ENCODE measurements around the gene PRR30. TPM values are rescaled to one million over a fixed set of nuclear protein-coding genes. Genes with fewer than 3 reads are reported as not detected.

PRR30 gene
- total and polyA plus RNA-seq, 2 donors (not counting 1 experiment from before 2014, with no cell fraction given) = not detected

DNA sequence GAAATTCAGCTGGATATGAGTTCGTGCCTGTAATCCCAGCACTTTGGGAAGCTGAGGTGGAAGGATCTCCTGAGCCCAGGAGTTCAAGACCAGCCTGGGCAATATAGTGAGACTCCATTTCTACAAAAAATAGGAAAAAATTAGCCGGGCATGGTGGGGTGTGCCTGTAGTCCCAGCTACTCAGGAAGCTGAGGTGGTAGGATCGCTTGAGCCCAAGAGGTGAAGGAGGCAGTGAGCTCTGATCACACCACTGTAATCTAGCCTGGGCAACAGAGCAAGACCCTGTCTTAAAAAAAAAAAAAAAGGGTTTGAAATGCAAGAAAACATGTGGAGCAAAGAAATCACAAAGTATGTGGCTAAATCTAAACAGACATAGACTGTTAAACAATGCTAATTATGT, 30.1 kb downstream of the PRR30 start:
- no peak for ATAC-seq (ENCODE audit: low read depth)
- CTCF ChIA-PET = no interaction called here
- Histone ChIP-seq H3K9me3 (ENCODE audit: control extremely low read depth in 1 of 3, control insufficient read depth in 2 of 3, insufficient read depth in 1 of 3, low read length in 2 of 3) (no peaks in the 10 kb centered on the region), H3K27ac (ENCODE audit: low read length in 2 of 2) (no peak overlapping the region), H3K4me2 (replicated peaks; ENCODE audit: low read depth, low read length, poor library complexity, severe bottlenecking) (no peak overlapping the region), H3K9ac (ENCODE audit: low read length) (no peak overlapping the region), H3K27me3 (replicated peaks in 1 of 4; ENCODE audit: control extremely low read depth in 1 of 4, control insufficient read depth in 3 of 4, insufficient read depth in 4 of 4, low read length in 3 of 4) (no peaks in the 10 kb centered on the region), H4K20me1 (ENCODE audit: control insufficient read depth, insufficient read depth, low read length, poor library complexity, severe bottlenecking) (no peaks in the 10 kb centered on the region), H3K4me3 (ENCODE audit: control extremely low read depth in 1 of 5, extremely low read depth in 1 of 5, insufficient read depth in 1 of 5, low read depth in 2 of 5, low read length in 4 of 5) (no peak overlapping the region), H2AFZ (ENCODE audit: insufficient read depth, low read depth, low read length, poor library complexity, severe bottlenecking) (no peak overlapping the region), H3K36me3 (replicated peaks in 1 of 2; ENCODE audit: control extremely low read depth in 1 of 2, control insufficient read depth in 1 of 2, extremely low read depth in 1 of 2, insufficient read depth in 2 of 2, low read length in 1 of 2) (no peaks in the 10 kb centered on the region), H3K4me1 (ENCODE audit: control insufficient read depth in 2 of 2, insufficient read depth in 2 of 2, low read length in 2 of 2) (no peaks in the 10 kb centered on the region), H3K79me2 (ENCODE audit: control insufficient read depth, insufficient read depth, low read length) (no peaks in the 10 kb centered on the region)
- TF ChIP-seq, protein P1, sequence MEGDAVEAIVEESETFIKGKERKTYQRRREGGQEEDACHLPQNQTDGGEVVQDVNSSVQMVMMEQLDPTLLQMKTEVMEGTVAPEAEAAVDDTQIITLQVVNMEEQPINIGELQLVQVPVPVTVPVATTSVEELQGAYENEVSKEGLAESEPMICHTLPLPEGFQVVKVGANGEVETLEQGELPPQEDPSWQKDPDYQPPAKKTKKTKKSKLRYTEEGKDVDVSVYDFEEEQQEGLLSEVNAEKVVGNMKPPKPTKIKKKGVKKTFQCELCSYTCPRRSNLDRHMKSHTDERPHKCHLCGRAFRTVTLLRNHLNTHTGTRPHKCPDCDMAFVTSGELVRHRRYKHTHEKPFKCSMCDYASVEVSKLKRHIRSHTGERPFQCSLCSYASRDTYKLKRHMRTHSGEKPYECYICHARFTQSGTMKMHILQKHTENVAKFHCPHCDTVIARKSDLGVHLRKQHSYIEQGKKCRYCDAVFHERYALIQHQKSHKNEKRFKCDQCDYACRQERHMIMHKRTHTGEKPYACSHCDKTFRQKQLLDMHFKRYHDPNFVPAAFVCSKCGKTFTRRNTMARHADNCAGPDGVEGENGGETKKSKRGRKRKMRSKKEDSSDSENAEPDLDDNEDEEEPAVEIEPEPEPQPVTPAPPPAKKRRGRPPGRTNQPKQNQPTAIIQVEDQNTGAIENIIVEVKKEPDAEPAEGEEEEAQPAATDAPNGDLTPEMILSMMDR (IDR thresholded peaks at IDR 0.05) = no peak
- TF ChIP-seq EZH2 (IDR thresholded peaks at IDR 0.05; ENCODE audit: borderline replicate concordance, insufficient read depth, low read depth, low read length, poor library complexity, severe bottlenecking) = no peak
- Mint-ChIP-seq H3K9me3 (ENCODE audit: insufficient read depth) (no peaks in the 10 kb centered on the region), H3K4me3 (no peak overlapping the region), H3K4me1 (no peaks in the 10 kb centered on the region), H3K27ac (no peak overlapping the region), H3K27me3 (peaks cover 11% of the 10 kb centered on the region)
- DNase-seq = no peak
- intact Hi-C loops (cut with micrococcal nuclease) = no loop called here
- POLR2A ChIA-PET = no interaction called here
- 100% methylated on average over 1 of the region's 3 CpGs for WGBS (ENCODE audit: insufficient coverage)

DNA sequence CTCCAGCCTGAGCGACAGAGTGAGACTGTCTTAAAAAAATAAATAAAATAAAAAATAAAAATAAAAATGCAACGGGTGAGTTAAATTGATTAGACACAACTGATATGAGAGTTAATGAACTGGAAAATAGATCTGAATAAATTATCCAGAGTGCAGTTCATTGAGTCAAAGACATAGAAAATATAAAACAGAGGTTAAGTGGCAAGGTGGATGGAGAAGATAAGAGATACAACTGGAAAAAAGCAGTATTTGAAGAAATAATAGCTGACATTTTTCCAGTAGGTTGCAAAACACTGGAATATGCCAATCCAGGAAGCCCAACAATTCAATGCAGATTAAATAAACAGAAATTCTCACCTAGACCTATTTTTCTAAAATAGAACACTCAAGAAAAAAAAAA, 31.0 kb downstream of the PRR30 start:
- Mint-ChIP-seq H3K27me3 (peaks cover 11% of the 10 kb centered on the region), H3K9me3 (ENCODE audit: insufficient read depth) (no peaks in the 10 kb centered on the region), H3K4me3 (no peak overlapping the region), H3K4me1 (no peaks in the 10 kb centered on the region), H3K27ac (no peak overlapping the region)
- H3K4me1 ChIP-seq (ENCODE audit: control insufficient read depth in 2 of 2, insufficient read depth in 2 of 2, low read length in 2 of 2) = no peaks in the 10 kb centered on the region
- DNase-seq = no peak
- no peaks in the 10 kb centered on the region for H4K20me1 ChIP-seq (ENCODE audit: control insufficient read depth, insufficient read depth, low read length, poor library complexity, severe bottlenecking)
- ChIA-PET POLR2A (no interaction called here), CTCF (no interaction called here)
- TF ChIP-seq, protein P1 (IDR thresholded peaks at IDR 0.05) = no peak
- TF ChIP-seq EZH2 (IDR thresholded peaks at IDR 0.05; ENCODE audit: borderline replicate concordance, insufficient read depth, low read depth, low read length, poor library complexity, severe bottlenecking) = no peak
- H3K9ac ChIP-seq (ENCODE audit: low read length) = no peak overlapping the region
- no peak overlapping the region for H2AFZ ChIP-seq (ENCODE audit: insufficient read depth, low read depth, low read length, poor library complexity, severe bottlenecking)
- H3K79me2 ChIP-seq (ENCODE audit: control insufficient read depth, insufficient read depth, low read length) = no peaks in the 10 kb centered on the region
- no CpG with 5 or more reads among the region's 2 CpGs for WGBS (ENCODE audit: insufficient coverage)
- intact Hi-C loops (cut with micrococcal nuclease) = no loop called here
- H3K27me3 ChIP-seq (replicated peaks in 1 of 4; ENCODE audit: control extremely low read depth in 1 of 4, control insufficient read depth in 3 of 4, insufficient read depth in 4 of 4, low read length in 3 of 4) = no peaks in the 10 kb centered on the region
- H3K27ac ChIP-seq (ENCODE audit: low read length in 2 of 2) = no peak overlapping the region
- no peak overlapping the region for H3K4me2 ChIP-seq (replicated peaks; ENCODE audit: low read depth, low read length, poor library complexity, severe bottlenecking)
- no peaks in the 10 kb centered on the region for H3K36me3 ChIP-seq (replicated peaks in 1 of 2; ENCODE audit: control extremely low read depth in 1 of 2, control insufficient read depth in 1 of 2, extremely low read depth in 1 of 2, insufficient read depth in 2 of 2, low read length in 1 of 2)
- no peak for ATAC-seq (ENCODE audit: low read depth)
- H3K9me3 ChIP-seq (ENCODE audit: control extremely low read depth in 1 of 3, control insufficient read depth in 2 of 3, insufficient read depth in 1 of 3, low read length in 2 of 3) = no peaks in the 10 kb centered on the region
- H3K4me3 ChIP-seq (ENCODE audit: control extremely low read depth in 1 of 5, extremely low read depth in 1 of 5, insufficient read depth in 1 of 5, low read depth in 2 of 5, low read length in 4 of 5) = no peak overlapping the region
